ENCODE data around the gene CACNA1I.

DNA sequence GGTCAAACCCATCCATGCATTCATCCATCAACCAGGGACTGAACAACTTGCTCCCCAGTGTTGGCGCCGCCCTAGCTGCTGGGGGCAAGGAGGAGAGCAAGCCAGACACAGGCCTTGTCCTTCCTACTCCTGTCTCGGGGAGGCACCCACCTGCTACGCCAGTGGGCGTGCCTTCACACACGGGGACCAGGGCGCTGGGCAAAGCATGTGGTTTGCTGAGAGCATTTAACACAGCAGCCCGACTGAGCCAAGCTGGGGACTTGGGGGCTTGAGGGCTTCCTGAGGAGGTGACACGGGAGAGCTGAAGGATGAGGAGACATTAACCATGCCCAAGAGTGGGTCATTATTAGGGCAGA lies 30.6 kb downstream of the CACNA1I start:
- no peak for TF ChIP-seq CTCF (IDR thresholded peaks at IDR 0.05)
- no peak for TF ChIP-seq ZFX (IDR thresholded peaks at IDR 0.05; ENCODE audit: borderline replicate concordance)

Measured in 22Rv1 (cell line).